Loucy (cell line): ENCODE measurements around the gene SLU7.

Source experiments
- H2AFZ ChIP-seq: fragments of 200-600 bp; sonication (generic); 2 replicates; pipeline ENCODE4 v1.6.0; 2016; ENCODE audit warnings: antibody characterized with exemption, mild to moderate bottlenecking, low read length, moderate library complexity
- H3F3A ChIP-seq: fragments of 200-600 bp; 2 replicates; pipeline ENCODE4 v1.6.0; 2016; ENCODE audit warnings: antibody characterized with exemption, low read depth, mild to moderate bottlenecking
- H3K27me3 ChIP-seq: fragments of 200-600 bp; sonication (generic); 2 replicates; pipeline ENCODE4 v1.6.1; 2014; ENCODE audit warnings: low read length, mild to moderate bottlenecking; ENCODE audit not compliant: insufficient read depth, poor library complexity, severe bottlenecking
- H3K36me3 ChIP-seq: fragments of 200-600 bp; sonication (generic); 2 replicates; pipeline ENCODE4 v1.6.1; 2016; ENCODE audit warnings: low read length; ENCODE audit not compliant: insufficient read depth
- H3K4me1 ChIP-seq: fragments of 200-600 bp; sonication (generic); 2 replicates; pipeline ENCODE4 v1.5.1; 2014; ENCODE audit warnings: low read length, mild to moderate bottlenecking; ENCODE audit not compliant: insufficient read depth, poor library complexity, severe bottlenecking
- H3K4me2 ChIP-seq: fragments of 200-600 bp; sonication (generic); 2 replicates; pipeline ENCODE4 v1.6.0; 2014; ENCODE audit warnings: antibody characterized with exemption, low read length, low read depth, mild to moderate bottlenecking; ENCODE audit not compliant: poor library complexity, severe bottlenecking
- H3K4me3 ChIP-seq: fragments of 200-600 bp; sonication (generic); 2 replicates; pipeline ENCODE4 v1.5.1; 2014; ENCODE audit warnings: low read length, mild to moderate bottlenecking, mixed read lengths; ENCODE audit not compliant: poor library complexity, severe bottlenecking
- H3K79me2 ChIP-seq: fragments of 200-600 bp; sonication (generic); 2 replicates; pipeline ENCODE4 v1.6.1; 2014; ENCODE audit warnings: low read length; ENCODE audit not compliant: insufficient read depth
- H3K9ac ChIP-seq: fragments of 200-600 bp; sonication (generic); 2 replicates; pipeline ENCODE4 v1.6.0; 2014; ENCODE audit warnings: mild to moderate bottlenecking, low read depth, low read length, moderate library complexity; ENCODE audit not compliant: poor library complexity, severe bottlenecking
- H3K9me2 ChIP-seq: fragments of 200-600 bp; sonication (generic); replicated peaks from 2 replicates; pipeline ENCODE4 v1.6.1; 2016; ENCODE audit warnings: low read depth, low read length, mixed read lengths
- H3K9me3 ChIP-seq: fragments of 200-600 bp; sonication (generic); 2 replicates; pipeline ENCODE4 v1.6.1; 2014; ENCODE audit warnings: mild to moderate bottlenecking, antibody characterized with exemption, low read length, low read depth; ENCODE audit not compliant: insufficient read depth
- H4K20me1 ChIP-seq: fragments of 200-600 bp; sonication (generic); 2 replicates; pipeline ENCODE4 v1.6.0; 2014; ENCODE audit warnings: antibody characterized with exemption, low read length, mild to moderate bottlenecking; ENCODE audit not compliant: insufficient read depth, poor library complexity, severe bottlenecking
- EZH2phosphoT487 ChIP-seq: fragments of 200-600 bp; IDR thresholded peaks from 2 replicates; pipeline ENCODE4 v1.6.1; 2018; ENCODE audit warnings: antibody characterized with exemption, mild to moderate bottlenecking, moderate library complexity, borderline replicate concordance
- TF ChIP-seq, protein P1 (sequence below): fragments of 200-600 bp; sonication (generic); conservative IDR thresholded peaks from 2 replicates; pipeline ENCODE4 v1.5.1; 2014; ENCODE audit warnings: mild to moderate bottlenecking, antibody characterized with exemption, low read length

The SLU7 gene

DNA sequence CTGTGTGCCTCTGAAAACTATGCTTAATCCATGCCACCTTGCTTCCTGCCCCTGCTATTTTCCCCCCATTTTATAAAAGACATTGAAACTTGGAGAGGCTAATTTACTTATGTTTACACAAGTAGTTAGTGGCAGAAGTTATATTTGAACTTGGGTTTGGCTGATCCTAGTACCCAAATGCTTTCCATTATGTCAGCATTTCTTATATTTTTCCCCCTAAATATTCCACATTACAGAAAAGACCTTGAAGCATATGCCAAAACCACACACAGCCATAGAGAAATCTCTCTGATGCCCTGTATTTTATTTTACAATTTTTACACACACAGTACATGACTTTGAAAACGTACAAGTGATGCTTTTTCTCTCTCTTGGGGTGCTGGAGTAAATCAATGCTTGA, 59.6 kb downstream of the SLU7 start:
- Histone ChIP-seq H3K9ac (no peak overlapping the region), H3F3A (no peaks in the 10 kb centered on the region), H3K36me3 (no peaks in the 10 kb centered on the region), H2AFZ (no peak overlapping the region), H3K9me3 (no peaks in the 10 kb centered on the region), H3K79me2 (no peaks in the 10 kb centered on the region), H3K4me2 (no peak overlapping the region), H3K4me1 (no peaks in the 10 kb centered on the region), H3K4me3 (no peak overlapping the region), H4K20me1 (no peaks in the 10 kb centered on the region), H3K27me3 (no peaks in the 10 kb centered on the region), H3K9me2 (no peaks in the 10 kb centered on the region)
- TF ChIP-seq EZH2phosphoT487: no peak

- Histone ChIP-seq H3F3A (no peaks in the 10 kb centered on the region), H3K36me3 (no peaks in the 10 kb centered on the region), H2AFZ (no peak overlapping the region), H3K9ac (no peak overlapping the region), H3K4me1 (no peaks in the 10 kb centered on the region), H3K4me2 (no peak overlapping the region), H3K4me3 (no peak overlapping the region), H3K27me3 (no peaks in the 10 kb centered on the region), H4K20me1 (no peaks in the 10 kb centered on the region), H3K9me2 (no peaks in the 10 kb centered on the region), H3K79me2 (no peaks in the 10 kb centered on the region), H3K9me3 (no peaks in the 10 kb centered on the region)
- no peak for TF ChIP-seq EZH2phosphoT487
- TF ChIP-seq, protein P1, sequence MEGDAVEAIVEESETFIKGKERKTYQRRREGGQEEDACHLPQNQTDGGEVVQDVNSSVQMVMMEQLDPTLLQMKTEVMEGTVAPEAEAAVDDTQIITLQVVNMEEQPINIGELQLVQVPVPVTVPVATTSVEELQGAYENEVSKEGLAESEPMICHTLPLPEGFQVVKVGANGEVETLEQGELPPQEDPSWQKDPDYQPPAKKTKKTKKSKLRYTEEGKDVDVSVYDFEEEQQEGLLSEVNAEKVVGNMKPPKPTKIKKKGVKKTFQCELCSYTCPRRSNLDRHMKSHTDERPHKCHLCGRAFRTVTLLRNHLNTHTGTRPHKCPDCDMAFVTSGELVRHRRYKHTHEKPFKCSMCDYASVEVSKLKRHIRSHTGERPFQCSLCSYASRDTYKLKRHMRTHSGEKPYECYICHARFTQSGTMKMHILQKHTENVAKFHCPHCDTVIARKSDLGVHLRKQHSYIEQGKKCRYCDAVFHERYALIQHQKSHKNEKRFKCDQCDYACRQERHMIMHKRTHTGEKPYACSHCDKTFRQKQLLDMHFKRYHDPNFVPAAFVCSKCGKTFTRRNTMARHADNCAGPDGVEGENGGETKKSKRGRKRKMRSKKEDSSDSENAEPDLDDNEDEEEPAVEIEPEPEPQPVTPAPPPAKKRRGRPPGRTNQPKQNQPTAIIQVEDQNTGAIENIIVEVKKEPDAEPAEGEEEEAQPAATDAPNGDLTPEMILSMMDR: no peak
Observed at GRCh38 chr5:160357861-160358411, 60.9 kb downstream of the SLU7 start.

GRCh38 chr5:160357394-160357793, 61.5 kb downstream of the SLU7 start:
- H3K4me1 ChIP-seq: no peaks in the 10 kb centered on the region
- H3K4me3 ChIP-seq: no peak overlapping the region
- no peaks in the 10 kb centered on the region for H3K9me3 ChIP-seq
- no peaks in the 10 kb centered on the region for H3K36me3 ChIP-seq
- H3K4me2 ChIP-seq: no peak overlapping the region
- H3F3A ChIP-seq: no peaks in the 10 kb centered on the region
- H2AFZ ChIP-seq: no peak overlapping the region
- H3K79me2 ChIP-seq: no peaks in the 10 kb centered on the region
- no peak for TF ChIP-seq EZH2phosphoT487
- TF ChIP-seq, protein P1: no peak
- H3K9ac ChIP-seq: no peak overlapping the region
- H4K20me1 ChIP-seq: no peaks in the 10 kb centered on the region
- no peaks in the 10 kb centered on the region for H3K27me3 ChIP-seq
- no peaks in the 10 kb centered on the region for H3K9me2 ChIP-seq
